PC-9 (cell line): ENCODE results near the gene DDX56. TPM values are rescaled to one million over a fixed set of nuclear protein-coding genes. Genes with fewer than 3 reads are reported as not detected.

Experiments used
- BruUV-seq: library from RNA; stranded (reverse); fragments of 400-500 nt; replicated peaks from 2 replicates; lab custom pipeline; 2021; lab: Mats Ljungman, UMichigan
- CTCF ChIA-PET: fragments of 300-600 bp; sonication (Branson Sonifier 250); formaldehyde crosslinking; loops from one replicate; lab custom pipeline; 2022; ENCODE audit warnings: antibody characterized with exemption; lab: Charles Lee
- POLR2A ChIA-PET: fragments of 300-600 bp; sonication (Branson Sonifier 250); formaldehyde crosslinking; loops from one replicate; lab custom pipeline; 2022; ENCODE audit warnings: antibody characterized with exemption; ENCODE audit not compliant: unreplicated experiment; lab: Charles Lee
- DNase-seq, 2 experiments: peaks; one replicate each; pipeline versions ENCODE4 v3.0.0 to v3.0.0-alpha.2; 2015 to 2022; ENCODE audit warnings: mixed read lengths in 1 of 2
- H2AFZ ChIP-seq: fragments of 200-600 bp; sonication (generic); 2 replicates; pipeline ENCODE4 v1.8.1; 2017; ENCODE audit warnings: antibody characterized with exemption
- H3F3A ChIP-seq: fragments of 200-600 bp; sonication (generic); 2 replicates; pipeline ENCODE4 v1.8.1; 2017; ENCODE audit warnings: antibody characterized with exemption, mild to moderate bottlenecking, low read depth; ENCODE audit not compliant: insufficient read depth
- H3K27ac ChIP-seq: fragments of 200-600 bp; sonication (generic); 2 replicates; pipeline ENCODE4 v1.6.1; 2016; ENCODE audit warnings: mixed run types
- H3K27me3 ChIP-seq: fragments of 200-600 bp; sonication (generic); 2 replicates; pipeline ENCODE4 v1.6.1; 2016; ENCODE audit warnings: low read depth, mixed run types; ENCODE audit not compliant: insufficient read depth
- H3K36me3 ChIP-seq: fragments of 200-600 bp; sonication (generic); 2 replicates; pipeline ENCODE4 v1.6.1; 2016; ENCODE audit warnings: low read depth, mixed run types
- H3K4me1 ChIP-seq: fragments of 200-600 bp; sonication (generic); replicated peaks from 2 replicates; pipeline ENCODE4 v1.6.1; 2016; ENCODE audit warnings: mixed run types; ENCODE audit not compliant: insufficient read depth
- H3K4me2 ChIP-seq: fragments of 200-600 bp; sonication (generic); 2 replicates; pipeline ENCODE4 v1.6.1; 2017; ENCODE audit warnings: mixed run types
- H3K4me3 ChIP-seq: fragments of 200-600 bp; sonication (generic); 2 replicates; pipeline ENCODE4 v1.6.1; 2016; ENCODE audit warnings: mixed run types
- H3K79me2 ChIP-seq: fragments of 200-600 bp; sonication (generic); 2 replicates; pipeline ENCODE4 v1.6.1; 2017; ENCODE audit warnings: low read depth, mixed run types
- H3K9me2 ChIP-seq: fragments of 200-600 bp; sonication (generic); 2 replicates; pipeline ENCODE4 v1.8.1; 2017; ENCODE audit warnings: mild to moderate bottlenecking; ENCODE audit not compliant: insufficient read depth
- H3K9me3 ChIP-seq: fragments of 200-600 bp; sonication (generic); 2 replicates; pipeline ENCODE4 v1.8.1; 2016; ENCODE audit warnings: low read depth; ENCODE audit not compliant: insufficient read depth
- H4K20me1 ChIP-seq: fragments of 200-600 bp; sonication (generic); 2 replicates; pipeline ENCODE4 v1.8.1; 2017; ENCODE audit not compliant: insufficient read depth
- EZH2 ChIP-seq: fragments of 200-600 bp; sonication (generic); IDR thresholded peaks from 2 replicates; pipeline ENCODE4 v1.8.0; 2017; ENCODE audit warnings: antibody characterized with exemption, low read depth
- intact Hi-C: fragments of 100-400 bp; cut with micrococcal nuclease; formaldehyde crosslinking; loops from one replicate; pipeline ENCODE4 v1.10.0; 2022; ENCODE audit not compliant: unreplicated experiment
- total RNA-seq: library from RNA; stranded (reverse); gene quantifications from 2 replicates; pipeline ENCODE4 v1.2.3, GENCODE V29; 2021
- TF ChIP-seq, protein P1 (sequence below): fragments of 200-600 bp; sonication (generic); conservative IDR thresholded peaks from 2 replicates; pipeline ENCODE4 v1.6.1; 2017; ENCODE audit warnings: mixed run types, antibody characterized with exemption, mild to moderate bottlenecking, moderate library complexity

DDX56 gene
- total RNA-seq, 1 experiment from 2014 or later = 113 TPM

DNA sequence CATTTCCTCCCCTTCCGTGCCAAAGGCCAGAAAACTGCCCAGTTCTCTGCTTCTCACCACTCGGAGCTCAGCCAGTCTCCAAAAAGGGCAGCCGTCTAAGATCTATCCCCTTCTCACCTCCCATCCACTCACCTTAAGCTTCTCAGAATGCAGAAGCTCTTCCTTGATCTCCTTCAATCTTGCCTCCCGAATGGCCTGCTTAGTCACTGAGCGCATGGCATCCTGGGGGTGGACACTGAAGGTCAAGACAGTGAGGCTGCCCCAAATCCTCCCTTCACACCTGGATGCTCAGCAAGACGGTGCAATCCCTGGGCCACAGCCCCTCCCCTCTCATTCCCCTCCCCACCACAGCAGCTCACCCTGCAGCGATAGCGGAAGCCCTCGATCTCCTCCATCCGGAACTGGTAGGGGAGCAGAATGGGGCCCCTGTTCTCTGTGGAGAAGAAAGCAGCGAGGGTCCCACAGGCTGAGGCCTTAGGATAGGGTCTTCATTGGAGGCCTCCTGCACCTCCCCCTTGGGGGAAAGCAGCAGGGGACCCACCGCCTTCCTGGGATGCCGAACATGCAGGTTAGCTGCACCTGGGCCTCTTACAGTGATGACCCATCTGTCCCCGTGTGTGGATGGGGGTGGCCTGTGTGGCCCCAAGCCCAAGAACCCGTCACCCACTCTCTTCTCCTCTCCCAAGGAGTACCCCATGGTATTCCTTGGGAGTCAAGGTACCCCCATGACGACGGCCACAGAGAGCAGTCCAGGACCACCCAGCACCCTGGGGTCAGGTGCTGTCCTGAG lies 4.7 kb downstream of the DDX56 start:
- no peaks in the 10 kb centered on the region for H3K9me3 ChIP-seq
- BruUV-seq = no TSS peak
- H3K4me1 ChIP-seq = peaks cover 11% of the 10 kb centered on the region; the same call in 1 of the 2 replicates
- H3F3A ChIP-seq = peaks cover 53% of the 10 kb centered on the region
- H4K20me1 ChIP-seq = peaks cover 20% of the 10 kb centered on the region
- ChIA-PET CTCF (no interaction called here), POLR2A (no interaction called here)
- H3K4me2 ChIP-seq = no peak overlapping the region
- no peaks in the 10 kb centered on the region for H3K9me2 ChIP-seq
- peaks cover 46% of the 10 kb centered on the region for H3K79me2 ChIP-seq
- H3K27ac ChIP-seq = no peak overlapping the region
- intact Hi-C loops = loop anchor here (5.0 to 10.0 kb wide), 2 partner anchors 194 to 547 kb away; no protein-coding TSS in a partner anchor
- TF ChIP-seq EZH2 = no peak
- TF ChIP-seq, protein P1, sequence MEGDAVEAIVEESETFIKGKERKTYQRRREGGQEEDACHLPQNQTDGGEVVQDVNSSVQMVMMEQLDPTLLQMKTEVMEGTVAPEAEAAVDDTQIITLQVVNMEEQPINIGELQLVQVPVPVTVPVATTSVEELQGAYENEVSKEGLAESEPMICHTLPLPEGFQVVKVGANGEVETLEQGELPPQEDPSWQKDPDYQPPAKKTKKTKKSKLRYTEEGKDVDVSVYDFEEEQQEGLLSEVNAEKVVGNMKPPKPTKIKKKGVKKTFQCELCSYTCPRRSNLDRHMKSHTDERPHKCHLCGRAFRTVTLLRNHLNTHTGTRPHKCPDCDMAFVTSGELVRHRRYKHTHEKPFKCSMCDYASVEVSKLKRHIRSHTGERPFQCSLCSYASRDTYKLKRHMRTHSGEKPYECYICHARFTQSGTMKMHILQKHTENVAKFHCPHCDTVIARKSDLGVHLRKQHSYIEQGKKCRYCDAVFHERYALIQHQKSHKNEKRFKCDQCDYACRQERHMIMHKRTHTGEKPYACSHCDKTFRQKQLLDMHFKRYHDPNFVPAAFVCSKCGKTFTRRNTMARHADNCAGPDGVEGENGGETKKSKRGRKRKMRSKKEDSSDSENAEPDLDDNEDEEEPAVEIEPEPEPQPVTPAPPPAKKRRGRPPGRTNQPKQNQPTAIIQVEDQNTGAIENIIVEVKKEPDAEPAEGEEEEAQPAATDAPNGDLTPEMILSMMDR = no peak
- H2AFZ ChIP-seq = no peak overlapping the region
- H3K27me3 ChIP-seq = no peaks in the 10 kb centered on the region
- H3K4me3 ChIP-seq = no peak overlapping the region
- no peak for DNase-seq
- H3K36me3 ChIP-seq = peaks cover 73% of the 10 kb centered on the region

DNA sequence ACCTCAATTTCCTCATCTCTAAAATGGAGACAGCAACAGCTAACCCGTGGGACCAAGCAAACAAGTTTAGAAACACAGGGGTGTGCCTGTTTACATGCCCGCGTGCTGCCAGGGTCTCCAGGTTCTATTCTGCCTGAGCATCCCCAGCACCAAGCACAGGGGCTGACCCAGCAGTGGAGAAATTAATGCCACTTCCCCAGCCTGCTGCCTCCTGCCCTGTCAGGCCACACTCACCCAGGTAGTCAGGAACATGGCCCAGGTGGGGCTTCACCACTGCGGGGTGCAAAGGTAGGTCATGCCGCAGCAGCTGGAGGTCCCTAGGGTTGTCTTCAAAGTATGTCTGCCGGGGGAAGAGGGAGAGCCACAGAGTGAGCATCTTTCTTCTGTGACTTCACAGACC lies 5.8 kb downstream of the DDX56 start:
- BruUV-seq = no TSS peak
- DNase-seq = no peak
- TF ChIP-seq, protein P1 = no peak
- TF ChIP-seq EZH2 = no peak
- H3K79me2 ChIP-seq = peaks cover 37% of the 10 kb centered on the region
- no peaks in the 10 kb centered on the region for H3K9me3 ChIP-seq
- POLR2A ChIA-PET = no interaction called here
- H3K4me1 ChIP-seq = peaks cover 15% of the 10 kb centered on the region
- no peak overlapping the region for H3K27ac ChIP-seq
- no peak overlapping the region for H2AFZ ChIP-seq
- H4K20me1 ChIP-seq = peaks cover 20% of the 10 kb centered on the region
- peaks cover 64% of the 10 kb centered on the region for H3F3A ChIP-seq
- intact Hi-C loops = loop anchor here (5.0 to 10.0 kb wide), 2 partner anchors 193 to 546 kb away; no protein-coding TSS in a partner anchor
- H3K36me3 ChIP-seq = peaks cover 73% of the 10 kb centered on the region
- H3K9me2 ChIP-seq = no peaks in the 10 kb centered on the region
- no peaks in the 10 kb centered on the region for H3K27me3 ChIP-seq
- H3K4me2 ChIP-seq = no peak overlapping the region
- no peak overlapping the region for H3K4me3 ChIP-seq
- CTCF ChIA-PET = no interaction called here

DNA sequence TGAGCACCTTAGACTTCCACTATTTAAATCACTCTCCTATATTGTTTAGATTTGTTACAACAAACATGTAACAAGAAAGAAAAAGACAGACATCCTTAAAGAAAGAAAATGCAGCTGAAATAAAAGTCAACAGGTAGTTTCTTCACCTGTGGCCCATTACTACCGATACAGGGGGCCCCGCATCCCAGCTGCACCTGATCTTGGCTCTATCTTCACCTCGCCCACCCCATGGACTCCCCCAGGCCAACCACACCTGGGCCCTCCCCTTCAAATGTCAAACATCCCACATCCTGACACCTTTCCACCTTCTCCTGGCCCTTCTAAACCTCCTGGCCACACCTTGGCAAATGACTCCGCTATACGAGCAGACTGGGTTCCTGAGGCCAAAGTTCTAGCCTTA lies 7.0 kb downstream of the DDX56 start:
- peaks cover 71% of the 10 kb centered on the region for H3F3A ChIP-seq
- H3K4me3 ChIP-seq = no peak overlapping the region
- CTCF ChIA-PET = no interaction called here
- TF ChIP-seq EZH2 = no peak
- TF ChIP-seq, protein P1 = no peak
- H4K20me1 ChIP-seq = peaks cover 20% of the 10 kb centered on the region
- H3K9me2 ChIP-seq = no peaks in the 10 kb centered on the region
- POLR2A ChIA-PET = no interaction called here
- peaks cover 25% of the 10 kb centered on the region for H3K79me2 ChIP-seq
- no peak for DNase-seq
- no peaks in the 10 kb centered on the region for H3K27me3 ChIP-seq
- peaks cover 16% of the 10 kb centered on the region for H3K4me1 ChIP-seq
- BruUV-seq = no TSS peak
- peaks cover 61% of the 10 kb centered on the region for H3K36me3 ChIP-seq
- intact Hi-C loops = loop anchor here (5.0 to 10.0 kb wide), 2 partner anchors 192 to 544 kb away; no protein-coding TSS in a partner anchor
- H3K9me3 ChIP-seq = no peaks in the 10 kb centered on the region
- no peak overlapping the region for H3K27ac ChIP-seq
- no peak overlapping the region for H3K4me2 ChIP-seq
- H2AFZ ChIP-seq = no peak overlapping the region
